ENCODE results near the gene FRY. TPM values are rescaled to one million over a fixed set of nuclear protein-coding genes. Genes with fewer than 3 reads are reported as not detected.

The FRY gene
- total and polyA plus RNA-seq, 2 donors: 4.8 to 9.8 TPM

DNA sequence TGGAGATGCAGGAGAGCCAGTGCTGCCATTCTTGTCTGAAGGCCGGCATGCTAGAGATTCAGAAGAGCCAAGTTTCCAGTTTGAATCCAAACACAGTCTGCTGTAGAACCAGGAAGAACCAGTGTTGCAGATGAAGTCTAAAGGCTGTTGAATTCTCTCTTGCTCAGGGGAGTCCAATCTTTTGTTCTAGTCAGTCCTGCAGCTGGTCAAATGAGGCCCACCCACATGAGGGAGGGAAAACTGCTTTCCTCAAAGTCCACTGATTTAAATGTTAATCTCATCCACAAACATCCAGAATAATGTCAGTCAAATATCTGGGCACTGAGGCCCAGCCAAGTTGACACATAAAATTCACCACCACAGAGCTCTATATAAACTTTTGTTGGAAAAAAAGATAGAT lies 136.6 kb downstream of the FRY start:
- Histone ChIP-seq H3K36me3 (ENCODE audit: control insufficient read depth in 2 of 2, insufficient read depth in 2 of 2, low read length in 1 of 2) (no peaks in the 10 kb centered on the region), H3K27ac (ENCODE audit: low read depth in 1 of 2, low read length in 1 of 2) (no peak overlapping the region), H3K9me3 (ENCODE audit: control insufficient read depth in 2 of 2, insufficient read depth in 1 of 2, low read length in 1 of 2) (no peaks in the 10 kb centered on the region), H3K27me3 (ENCODE audit: control insufficient read depth in 2 of 2, insufficient read depth in 1 of 2, low read length in 1 of 2) (no peaks in the 10 kb centered on the region), H3K4me1 (ENCODE audit: control insufficient read depth in 2 of 2, insufficient read depth in 2 of 2, low read length in 2 of 2) (no peaks in the 10 kb centered on the region), H3K4me3 (ENCODE audit: low read length in 2 of 2) (no peak overlapping the region)
- 98% methylated on average over 1 of the region's 1 CpG for WGBS
- no peak for DNase-seq (ENCODE audit: low read depth in 6 of 9, low spot score in 9 of 9)

DNA sequence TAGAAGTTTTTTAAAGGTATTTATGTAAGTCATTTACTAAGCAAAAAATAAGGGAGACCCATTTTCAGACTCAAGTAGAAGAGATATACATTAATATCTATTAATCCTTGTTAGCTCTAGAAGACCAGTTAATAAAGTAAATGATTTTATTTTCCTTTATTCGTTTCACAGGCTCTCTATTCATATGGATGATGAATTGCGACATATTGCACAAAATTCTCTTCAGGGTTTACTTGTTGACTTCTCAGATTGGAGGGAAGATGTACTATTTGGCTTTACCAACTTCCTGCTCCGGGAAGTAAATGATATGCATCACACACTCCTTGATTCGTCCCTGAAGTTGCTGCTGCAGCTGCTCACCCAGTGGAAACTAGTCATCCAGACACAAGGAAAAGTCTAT lies 139.3 kb downstream of the FRY start:
- Histone ChIP-seq H3K4me1 (ENCODE audit: control insufficient read depth in 2 of 2, insufficient read depth in 2 of 2, low read length in 2 of 2) (no peaks in the 10 kb centered on the region), H3K9me3 (ENCODE audit: control insufficient read depth in 2 of 2, insufficient read depth in 1 of 2, low read length in 1 of 2) (no peaks in the 10 kb centered on the region), H3K27ac (ENCODE audit: low read depth in 1 of 2, low read length in 1 of 2) (no peak overlapping the region), H3K4me3 (ENCODE audit: low read length in 2 of 2) (no peak overlapping the region), H3K27me3 (ENCODE audit: control insufficient read depth in 2 of 2, insufficient read depth in 1 of 2, low read length in 1 of 2) (no peaks in the 10 kb centered on the region), H3K36me3 (ENCODE audit: control insufficient read depth in 2 of 2, insufficient read depth in 2 of 2, low read length in 1 of 2) (peaks cover 0 to 2% of the 10 kb centered on the region in 2 donors)
- WGBS: 95% methylated on average over 4 of the region's 4 CpGs
- no peak for DNase-seq (ENCODE audit: low read depth in 6 of 9, low spot score in 9 of 9)

DNA sequence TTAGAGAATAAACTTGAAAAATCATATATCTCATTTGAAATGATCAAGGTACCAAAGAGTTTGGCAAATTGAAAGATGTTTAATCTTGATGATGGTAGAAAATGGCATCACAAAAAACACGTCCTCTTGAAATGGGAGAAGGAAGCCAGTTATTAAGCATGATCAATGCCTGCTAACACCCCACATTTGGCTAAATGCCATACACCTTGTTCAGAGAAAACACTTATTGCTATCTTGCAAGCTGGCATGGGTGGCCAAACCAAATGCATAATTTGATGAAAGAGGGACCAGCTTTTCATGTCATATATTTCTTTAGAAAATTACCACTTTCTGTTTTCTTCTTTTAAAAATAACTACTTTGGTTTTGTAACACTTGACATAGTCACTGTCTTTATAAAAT lies 142.3 kb downstream of the FRY start:
- H3K36me3 ChIP-seq (ENCODE audit: control insufficient read depth in 2 of 2, insufficient read depth in 2 of 2, low read length in 1 of 2): peaks cover 0 to 2% of the 10 kb centered on the region in 2 donors
- H3K9me3 ChIP-seq (ENCODE audit: control insufficient read depth in 2 of 2, insufficient read depth in 1 of 2, low read length in 1 of 2): no peaks in the 10 kb centered on the region
- H3K27me3 ChIP-seq (ENCODE audit: control insufficient read depth in 2 of 2, insufficient read depth in 1 of 2, low read length in 1 of 2): no peaks in the 10 kb centered on the region
- no peak overlapping the region for H3K27ac ChIP-seq (ENCODE audit: low read depth in 1 of 2, low read length in 1 of 2)
- H3K4me1 ChIP-seq (ENCODE audit: control insufficient read depth in 2 of 2, insufficient read depth in 2 of 2, low read length in 2 of 2): no peaks in the 10 kb centered on the region
- H3K4me3 ChIP-seq (ENCODE audit: low read length in 2 of 2): no peak overlapping the region
- 98% methylated on average over 1 of the region's 1 CpG for WGBS
- DNase-seq (ENCODE audit: low read depth in 6 of 9, low spot score in 9 of 9): no peak

DNA sequence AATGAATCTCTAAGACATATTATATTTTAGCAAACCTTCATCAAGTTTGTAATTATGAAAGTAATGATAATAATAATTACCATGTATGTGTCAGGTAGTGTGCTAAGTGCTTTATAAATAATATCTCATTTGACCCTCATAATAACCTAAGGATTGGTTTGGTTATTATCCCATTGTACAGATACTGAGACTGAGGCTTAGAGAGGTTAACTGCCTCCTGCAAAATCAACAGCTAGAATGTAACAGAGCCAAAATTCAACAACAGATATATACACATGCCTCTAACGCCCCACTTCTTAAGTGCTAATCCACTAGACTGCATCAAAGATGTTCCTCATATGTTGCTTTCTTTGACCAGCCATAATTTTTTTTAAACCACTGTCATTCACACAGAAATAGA lies 142.8 kb downstream of the FRY start:
- 97% methylated on average over 1 of the region's 1 CpG for WGBS
- H3K4me3 ChIP-seq (ENCODE audit: low read length in 2 of 2): no peak overlapping the region
- H3K27ac ChIP-seq (ENCODE audit: low read depth in 1 of 2, low read length in 1 of 2): no peak overlapping the region
- H3K36me3 ChIP-seq (ENCODE audit: control insufficient read depth in 2 of 2, insufficient read depth in 2 of 2, low read length in 1 of 2): peaks cover 0 to 2% of the 10 kb centered on the region in 2 donors
- no peaks in the 10 kb centered on the region for H3K27me3 ChIP-seq (ENCODE audit: control insufficient read depth in 2 of 2, insufficient read depth in 1 of 2, low read length in 1 of 2)
- H3K9me3 ChIP-seq (ENCODE audit: control insufficient read depth in 2 of 2, insufficient read depth in 1 of 2, low read length in 1 of 2): no peaks in the 10 kb centered on the region
- no peak for DNase-seq (ENCODE audit: low read depth in 6 of 9, low spot score in 9 of 9)
- H3K4me1 ChIP-seq (ENCODE audit: control insufficient read depth in 2 of 2, insufficient read depth in 2 of 2, low read length in 2 of 2): no peaks in the 10 kb centered on the region

DNA sequence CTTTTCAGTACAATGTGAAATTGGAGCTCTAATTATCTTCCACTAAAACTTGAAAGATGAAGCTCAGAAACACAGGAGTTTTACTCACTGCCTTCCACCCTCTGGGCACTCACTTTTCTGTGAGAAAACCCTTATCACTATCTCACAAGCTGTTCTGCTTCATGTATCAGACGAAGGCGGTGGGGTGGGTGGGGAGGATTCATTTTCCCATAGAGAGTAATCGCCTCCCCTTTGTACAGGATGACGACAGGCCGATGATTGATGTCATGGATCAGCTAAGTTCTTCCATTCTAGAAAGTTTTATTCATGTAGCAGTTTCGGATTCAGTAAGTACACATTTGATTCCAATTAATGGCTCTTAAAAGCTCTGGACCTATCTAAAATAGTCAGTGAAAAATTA lies 143.7 kb downstream of the FRY start:
- 95% methylated on average over 6 of the region's 6 CpGs for WGBS
- peaks cover 0 to 2% of the 10 kb centered on the region in 2 donors for H3K36me3 ChIP-seq (ENCODE audit: control insufficient read depth in 2 of 2, insufficient read depth in 2 of 2, low read length in 1 of 2)
- H3K4me3 ChIP-seq (ENCODE audit: low read length in 2 of 2): no peak overlapping the region

DNA sequence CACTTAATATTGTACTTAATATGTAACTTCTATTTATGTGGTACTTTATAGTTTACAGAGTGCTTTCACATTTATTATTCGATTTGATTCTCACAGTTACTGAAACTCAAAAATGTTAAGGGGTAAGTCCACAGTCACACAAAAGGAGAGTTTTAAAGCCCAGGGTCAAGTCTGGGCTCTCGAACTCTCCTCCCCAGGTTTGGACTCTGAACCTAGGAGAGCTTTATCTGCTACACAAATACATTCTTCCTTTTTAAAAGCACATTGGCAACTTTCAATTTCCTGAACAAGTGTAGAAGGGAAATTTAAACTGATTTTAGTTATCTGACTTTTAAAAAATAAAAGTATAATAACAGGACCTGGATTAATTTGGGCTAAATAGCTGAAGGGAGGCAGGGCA lies 144.4 kb downstream of the FRY start:
- DNase-seq (ENCODE audit: low read depth in 6 of 9, low spot score in 9 of 9): no peak
- no peaks in the 10 kb centered on the region for H3K4me1 ChIP-seq (ENCODE audit: control insufficient read depth in 2 of 2, insufficient read depth in 2 of 2, low read length in 2 of 2)
- WGBS: 99% methylated on average over 2 of the region's 2 CpGs

More for the DNA sequence above, 143.7 kb downstream of the FRY start:
- no peaks in the 10 kb centered on the region for H3K4me1 ChIP-seq (ENCODE audit: control insufficient read depth in 2 of 2, insufficient read depth in 2 of 2, low read length in 2 of 2)
- no peaks in the 10 kb centered on the region for H3K27me3 ChIP-seq (ENCODE audit: control insufficient read depth in 2 of 2, insufficient read depth in 1 of 2, low read length in 1 of 2)
- DNase-seq (ENCODE audit: low read depth in 6 of 9, low spot score in 9 of 9): no peak
- H3K9me3 ChIP-seq (ENCODE audit: control insufficient read depth in 2 of 2, insufficient read depth in 1 of 2, low read length in 1 of 2): no peaks in the 10 kb centered on the region
- no peak overlapping the region for H3K27ac ChIP-seq (ENCODE audit: low read depth in 1 of 2, low read length in 1 of 2)

DNA sequence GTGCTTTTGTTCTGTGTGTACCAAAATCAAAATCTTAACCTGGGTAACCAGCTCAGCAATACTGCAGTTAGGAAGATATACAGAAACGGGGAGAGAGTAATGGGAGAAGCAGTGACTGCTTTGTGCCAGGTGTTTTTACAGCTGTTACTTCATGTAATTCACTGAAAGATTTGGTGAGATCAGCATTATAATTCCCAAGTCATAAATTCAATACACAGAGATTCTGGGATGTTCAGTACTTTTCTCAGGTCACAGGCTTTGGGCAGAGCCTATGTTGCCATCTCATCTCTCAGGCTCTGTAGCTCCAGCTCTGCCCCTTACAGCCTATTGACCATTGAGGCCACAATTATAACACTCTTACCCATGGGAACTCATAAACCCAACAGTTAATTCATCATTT lies 145.1 kb downstream of the FRY start:
- DNase-seq (ENCODE audit: low read depth in 6 of 9, low spot score in 9 of 9): no peak
- no peak overlapping the region for H3K4me3 ChIP-seq (ENCODE audit: low read length in 2 of 2)
- no peaks in the 10 kb centered on the region for H3K9me3 ChIP-seq (ENCODE audit: control insufficient read depth in 2 of 2, insufficient read depth in 1 of 2, low read length in 1 of 2)
- H3K27ac ChIP-seq (ENCODE audit: low read depth in 1 of 2, low read length in 1 of 2): no peak overlapping the region
- peaks cover 0 to 2% of the 10 kb centered on the region in 2 donors for H3K36me3 ChIP-seq (ENCODE audit: control insufficient read depth in 2 of 2, insufficient read depth in 2 of 2, low read length in 1 of 2)
- H3K4me1 ChIP-seq (ENCODE audit: control insufficient read depth in 2 of 2, insufficient read depth in 2 of 2, low read length in 2 of 2): no peaks in the 10 kb centered on the region
- WGBS: 97% methylated on average over 1 of the region's 1 CpG
- H3K27me3 ChIP-seq (ENCODE audit: control insufficient read depth in 2 of 2, insufficient read depth in 1 of 2, low read length in 1 of 2): no peaks in the 10 kb centered on the region

More for the DNA sequence above, 144.4 kb downstream of the FRY start:
- Histone ChIP-seq H3K9me3 (ENCODE audit: control insufficient read depth in 2 of 2, insufficient read depth in 1 of 2, low read length in 1 of 2) (no peaks in the 10 kb centered on the region), H3K27ac (ENCODE audit: low read depth in 1 of 2, low read length in 1 of 2) (no peak overlapping the region), H3K4me3 (ENCODE audit: low read length in 2 of 2) (no peak overlapping the region), H3K36me3 (ENCODE audit: control insufficient read depth in 2 of 2, insufficient read depth in 2 of 2, low read length in 1 of 2) (peaks cover 0 to 2% of the 10 kb centered on the region in 2 donors), H3K27me3 (ENCODE audit: control insufficient read depth in 2 of 2, insufficient read depth in 1 of 2, low read length in 1 of 2) (no peaks in the 10 kb centered on the region)

DNA sequence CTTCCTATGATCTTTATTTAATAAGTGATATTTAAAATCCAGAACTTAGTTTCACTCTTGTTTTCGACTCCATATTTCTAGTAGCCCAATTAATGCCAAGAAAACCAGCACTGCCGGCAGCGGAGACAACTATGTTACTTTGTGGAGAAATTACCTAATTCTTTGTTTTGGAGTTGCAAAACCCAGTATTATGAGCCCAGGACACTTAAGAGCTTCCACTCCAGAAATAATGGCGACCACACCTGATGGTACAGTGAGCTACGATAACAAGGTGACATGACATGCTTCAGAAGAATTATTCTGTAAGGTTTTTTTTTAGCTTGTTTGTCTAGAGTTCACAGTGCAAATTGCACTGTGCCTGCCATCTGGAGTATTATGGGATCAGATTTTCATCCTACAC lies 147.2 kb downstream of the FRY start:
- H3K9me3 ChIP-seq (ENCODE audit: control insufficient read depth in 2 of 2, insufficient read depth in 1 of 2, low read length in 1 of 2): no peaks in the 10 kb centered on the region
- H3K4me1 ChIP-seq (ENCODE audit: control insufficient read depth in 2 of 2, insufficient read depth in 2 of 2, low read length in 2 of 2): no peaks in the 10 kb centered on the region
- 98% methylated on average over 5 of the region's 5 CpGs for WGBS
- H3K36me3 ChIP-seq (ENCODE audit: control insufficient read depth in 2 of 2, insufficient read depth in 2 of 2, low read length in 1 of 2): peaks cover 0 to 2% of the 10 kb centered on the region in 2 donors
- no peak overlapping the region for H3K4me3 ChIP-seq (ENCODE audit: low read length in 2 of 2)
- no peaks in the 10 kb centered on the region for H3K27me3 ChIP-seq (ENCODE audit: control insufficient read depth in 2 of 2, insufficient read depth in 1 of 2, low read length in 1 of 2)
- DNase-seq (ENCODE audit: low read depth in 6 of 9, low spot score in 9 of 9): no peak
- H3K27ac ChIP-seq (ENCODE audit: low read depth in 1 of 2, low read length in 1 of 2): no peak overlapping the region

DNA sequence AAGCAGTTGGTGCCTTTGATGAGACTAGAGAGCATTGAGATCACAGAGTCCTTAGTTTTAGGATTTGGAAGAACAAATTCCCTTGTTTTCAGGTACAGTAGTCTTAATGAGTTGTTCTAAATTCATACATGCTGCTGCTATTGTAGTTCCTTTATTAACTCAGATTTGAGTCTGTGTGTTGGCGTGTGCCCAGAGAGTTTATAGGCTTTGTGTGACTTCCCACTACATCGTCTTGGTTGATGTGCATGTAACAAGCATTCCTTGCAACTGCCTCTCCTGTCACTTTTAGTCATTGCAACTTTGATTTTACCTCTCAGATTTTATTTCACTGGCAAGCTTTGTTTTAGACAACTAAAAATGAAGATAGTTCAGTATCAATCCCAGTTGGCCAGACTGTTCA lies 148.1 kb downstream of the FRY start:
- H3K36me3 ChIP-seq (ENCODE audit: control insufficient read depth in 2 of 2, insufficient read depth in 2 of 2, low read length in 1 of 2): no peaks in the 10 kb centered on the region
- no peaks in the 10 kb centered on the region for H3K9me3 ChIP-seq (ENCODE audit: control insufficient read depth in 2 of 2, insufficient read depth in 1 of 2, low read length in 1 of 2)
- no peaks in the 10 kb centered on the region for H3K4me1 ChIP-seq (ENCODE audit: control insufficient read depth in 2 of 2, insufficient read depth in 2 of 2, low read length in 2 of 2)
- H3K4me3 ChIP-seq (ENCODE audit: low read length in 2 of 2): no peak overlapping the region
- WGBS: 97% methylated on average over 2 of the region's 2 CpGs
- H3K27me3 ChIP-seq (ENCODE audit: control insufficient read depth in 2 of 2, insufficient read depth in 1 of 2, low read length in 1 of 2): no peaks in the 10 kb centered on the region
- DNase-seq (ENCODE audit: low read depth in 6 of 9, low spot score in 9 of 9): no peak
- H3K27ac ChIP-seq (ENCODE audit: low read depth in 1 of 2, low read length in 1 of 2): no peak overlapping the region

DNA sequence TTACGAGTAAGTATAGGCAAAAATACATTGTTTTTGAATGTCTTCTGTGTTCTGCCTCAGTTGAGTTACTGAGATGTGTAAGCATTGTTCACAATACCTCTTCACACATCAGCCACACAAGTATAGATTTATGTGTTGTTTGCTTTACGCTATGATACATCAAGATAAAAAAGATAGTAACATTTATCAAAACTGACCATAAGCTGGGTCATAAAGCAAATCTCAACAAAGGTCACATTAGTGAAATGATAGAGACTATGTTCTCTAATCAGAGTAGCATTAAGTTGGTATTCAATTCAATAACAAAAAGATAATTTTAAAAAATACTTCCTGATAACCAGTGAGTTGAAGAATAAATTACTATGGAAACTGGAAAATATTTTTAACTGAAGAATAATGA lies 156.1 kb downstream of the FRY start:
- H3K9me3 ChIP-seq (ENCODE audit: control insufficient read depth in 2 of 2, insufficient read depth in 1 of 2, low read length in 1 of 2): no peaks in the 10 kb centered on the region
- H3K4me1 ChIP-seq (ENCODE audit: control insufficient read depth in 2 of 2, insufficient read depth in 2 of 2, low read length in 2 of 2): no peaks in the 10 kb centered on the region
- no peaks in the 10 kb centered on the region for H3K27me3 ChIP-seq (ENCODE audit: control insufficient read depth in 2 of 2, insufficient read depth in 1 of 2, low read length in 1 of 2)
- H3K36me3 ChIP-seq (ENCODE audit: control insufficient read depth in 2 of 2, insufficient read depth in 2 of 2, low read length in 1 of 2): no peaks in the 10 kb centered on the region
- H3K27ac ChIP-seq (ENCODE audit: low read depth in 1 of 2, low read length in 1 of 2): no peak overlapping the region
- 98% methylated on average over 2 of the region's 2 CpGs for WGBS
- no peak for DNase-seq (ENCODE audit: low read depth in 6 of 9, low spot score in 9 of 9)
- no peak overlapping the region for H3K4me3 ChIP-seq (ENCODE audit: low read length in 2 of 2)
